Endothelial cell of umbilical vein (primary cell): ENCODE data around the gene FBN2. TPM values are rescaled to one million over a fixed set of nuclear protein-coding genes. Genes with fewer than 3 reads are reported as not detected.

Experiments used
- BruUV-seq: library from RNA; stranded (reverse); fragments of 400-500 nt; replicated peaks from 2 replicates; lab custom pipeline; 2021; lab: Mats Ljungman, UMichigan
- CTCF ChIA-PET: fragments of 300-600, 350-600 bp; sonication (Branson Sonifier 250); formaldehyde crosslinking; loops from one replicate; lab custom pipeline; 2021; ENCODE audit warnings: antibody characterized with exemption, inconsistent platforms; lab: Charles Lee
- POLR2A ChIA-PET: fragments of 300-600, 350-600 bp; sonication (Branson Sonifier 250); formaldehyde crosslinking; loops from one replicate; lab custom pipeline; 2021; ENCODE audit warnings: antibody characterized with exemption, inconsistent platforms; lab: Charles Lee
- DNase-seq: peaks from one replicate; pipeline ENCODE4 v3.0.0-alpha.2; 2011; ENCODE audit warnings: low read depth, low spot score
- FAIRE-seq: peaks from 2 replicates; lab custom pipeline; 2011; peaks lifted over from hg19 to GRCh38; lab: Jason Lieb, UNC
- H2AFZ ChIP-seq: 2 replicates; pipeline ENCODE4 v1.6.0; 2012; ENCODE audit warnings: low read depth, low read length, control low read depth, inconsistent platforms
- H3K27ac ChIP-seq: 2 replicates; pipeline ENCODE4 v1.5.1; 2011; ENCODE audit warnings: low read depth, mild to moderate bottlenecking, control low read depth, low read length, moderate library complexity; ENCODE audit not compliant: insufficient read depth
- H3K27me3 ChIP-seq, 2 experiments: 2 replicates each; pipeline versions ENCODE4 v1.6.0 to v1.6.1; 2011; ENCODE audit warnings: low read length in 2 of 2, mixed read lengths in 1 of 2; ENCODE audit not compliant: control insufficient read depth in 2 of 2, insufficient read depth in 2 of 2
- H3K36me3 ChIP-seq, 2 experiments: 2 replicates in 1 of 2; 3 replicates in 1 of 2; pipeline ENCODE4 v1.5.1; 2011; ENCODE audit warnings: low read length in 2 of 2, mild to moderate bottlenecking in 1 of 2, moderate library complexity in 1 of 2; ENCODE audit not compliant: control insufficient read depth in 2 of 2, insufficient read depth in 2 of 2; ENCODE audit errors: extremely low read depth in 1 of 2
- H3K4me1 ChIP-seq: 3 replicates; pipeline ENCODE4 v1.5.1; 2011; ENCODE audit warnings: mild to moderate bottlenecking, low read length; ENCODE audit not compliant: control insufficient read depth, insufficient read depth; ENCODE audit errors: extremely low read depth
- H3K4me2 ChIP-seq: 2 replicates; pipeline ENCODE4 v1.6.1; 2011; ENCODE audit warnings: low read length, control low read depth, mixed read lengths; ENCODE audit not compliant: insufficient read depth
- H3K4me3 ChIP-seq, 3 experiments: fragments of 200-600 bp in 1 of 3; sonication (generic), shearing (Covaris generic) in 1 of 3; replicated peaks in 1 of 3; 2 replicates each; pipeline ENCODE4 v1.5.1; 2011 to 2016; ENCODE audit warnings: control low read depth in 3 of 3, low read length in 3 of 3, mild to moderate bottlenecking in 2 of 3, inconsistent platforms in 1 of 3, low read depth in 1 of 3, moderate library complexity in 1 of 3; ENCODE audit not compliant: insufficient read depth in 1 of 3
- H3K79me2 ChIP-seq: 2 replicates; pipeline ENCODE4 v1.6.0; 2012; ENCODE audit warnings: low read length, inconsistent platforms; ENCODE audit not compliant: control insufficient read depth, insufficient read depth
- H3K9ac ChIP-seq: replicated peaks from 2 replicates; pipeline ENCODE3; 2011; ENCODE audit warnings: low read length, control low read depth; ENCODE audit not compliant: insufficient read depth; ENCODE audit errors: extremely low read depth
- H3K9me1 ChIP-seq: replicated peaks from 3 replicates; pipeline ENCODE4 v1.6.0; 2011; ENCODE audit warnings: mild to moderate bottlenecking, low read length; ENCODE audit not compliant: control insufficient read depth, insufficient read depth; ENCODE audit errors: extremely low read depth
- H3K9me3 ChIP-seq: replicated peaks from 2 replicates; pipeline ENCODE4 v1.5.1; 2012; ENCODE audit warnings: low read length, inconsistent platforms; ENCODE audit not compliant: control insufficient read depth, insufficient read depth
- H4K20me1 ChIP-seq: replicated peaks from 2 replicates; pipeline ENCODE3; 2011; ENCODE audit warnings: mild to moderate bottlenecking, low read length; ENCODE audit not compliant: control insufficient read depth, insufficient read depth; ENCODE audit errors: extremely low read depth
- EZH2 ChIP-seq: IDR thresholded peaks from 2 replicates; pipeline ENCODE4 v1.6.1; 2012; ENCODE audit warnings: borderline replicate concordance, low read depth, mild to moderate bottlenecking, moderate library complexity, low read length, inconsistent platforms; ENCODE audit not compliant: severe bottlenecking
- FOS ChIP-seq: IDR thresholded peaks from 2 replicates; pipeline ENCODE4 v1.6.1; 2011; ENCODE audit warnings: mild to moderate bottlenecking, low read length, moderate library complexity, borderline replicate concordance; ENCODE audit not compliant: insufficient read depth
- GATA2 ChIP-seq: IDR thresholded peaks from 2 replicates; pipeline ENCODE4 v1.7.0; 2011; ENCODE audit warnings: low read depth, mild to moderate bottlenecking, moderate library complexity, mixed read lengths, low read length; ENCODE audit not compliant: insufficient read length, insufficient read depth
- JUN ChIP-seq: IDR thresholded peaks from 2 replicates; pipeline ENCODE4 v1.6.1; 2011; ENCODE audit warnings: borderline replicate concordance, low read depth; ENCODE audit not compliant: insufficient read length, insufficient read depth
- MAX ChIP-seq: IDR thresholded peaks from 2 replicates; pipeline ENCODE4 v1.6.1; 2011; ENCODE audit not compliant: insufficient read depth, insufficient read length
- MYC ChIP-seq: IDR thresholded peaks from one replicate; pipeline ENCODE4 v1.6.1; 2011; ENCODE audit warnings: mild to moderate bottlenecking, low read depth, low read length
- POLR2A ChIP-seq: IDR thresholded peaks from 2 replicates; pipeline ENCODE4 v1.6.1; 2012; ENCODE audit warnings: low read depth, mild to moderate bottlenecking, control low read depth, low read length
- POLR2AphosphoS5 ChIP-seq: IDR thresholded peaks from 2 replicates; pipeline ENCODE4 v1.6.1; 2012; ENCODE audit warnings: low read depth, mild to moderate bottlenecking, control low read depth, low read length, moderate library complexity; ENCODE audit not compliant: insufficient read depth
- dilution Hi-C: fragments of 300-500 bp; cut with MboI; formaldehyde crosslinking; loops from one replicate; pipeline ENCODE4 v1.15.0; 2019; ENCODE audit warnings: low sequenced_read_pairs; ENCODE audit not compliant: extremely low pct_ligation_motif_present
- intact Hi-C: fragments of 100-400 bp; cut with micrococcal nuclease; formaldehyde crosslinking; loops from one replicate; pipeline ENCODE4 v1.10.0; 2022
- polyA plus RNA-seq, 4 experiments: library from polyadenylated mRNA; depleted of rRNA in 3 of 4; stranded (reverse) in 3 of 4; unstranded in 1 of 4; fragments of >200 nt; gene quantifications; 2 replicates each; pipeline versions ENCODE4 v1.2.1 to v1.2.3, GENCODE V29; 2011 to 2012; ENCODE audit warnings: missing spikeins in 1 of 4
- total RNA-seq: library from RNA; stranded (reverse); gene quantifications from 2 replicates; pipeline ENCODE4 v1.2.3, GENCODE V29; 2021
- TF ChIP-seq, protein P1 (sequence below), 2 donors: IDR thresholded peaks; 1 replicate in 1 of 2; 2 replicates in 1 of 2; pipeline ENCODE4 v1.5.1; 2011; ENCODE audit warnings: low read length in 2 of 2, mild to moderate bottlenecking in 2 of 2, moderate library complexity in 2 of 2, control low read depth in 1 of 2, inconsistent platforms in 1 of 2, low read depth in 1 of 2; ENCODE audit not compliant: insufficient read depth in 1 of 2; ENCODE audit errors: extremely low read depth in 1 of 2

FBN2 gene
- total and polyA plus RNA-seq, 2 donors (not counting 3 experiments of a cell fraction or from before 2014, with no cell fraction given) = 21.8 to 57.4 TPM

- Histone ChIP-seq H3K4me1 (no peaks in the 10 kb centered on the region), H3K9me3 (no peaks in the 10 kb centered on the region), H3K4me3 (no peak overlapping the region), H3K4me2 (no peak overlapping the region), H3K36me3 (no peaks in the 10 kb centered on the region), H3K79me2 (no peaks in the 10 kb centered on the region), H3K27ac (no peak overlapping the region), H3K9ac (no peak overlapping the region), H4K20me1 (no peaks in the 10 kb centered on the region), H3K27me3 (no peaks in the 10 kb centered on the region), H3K9me1 (peaks cover 2% of the 10 kb centered on the region), H2AFZ (no peak overlapping the region)
- intact Hi-C loops (no loop called here), dilution Hi-C loops (no loop called here)
- FAIRE-seq (no peak), DNase-seq (no peak)
- BruUV-seq = no TSS peak
- ChIA-PET POLR2A (no interaction called here), CTCF (no interaction called here)
- TF ChIP-seq FOS (no peak), MAX (no peak), POLR2A (no peak), POLR2AphosphoS5 (no peak), EZH2 (no peak), MYC (no peak), GATA2 (no peak), JUN (no peak)
- TF ChIP-seq, protein P1, sequence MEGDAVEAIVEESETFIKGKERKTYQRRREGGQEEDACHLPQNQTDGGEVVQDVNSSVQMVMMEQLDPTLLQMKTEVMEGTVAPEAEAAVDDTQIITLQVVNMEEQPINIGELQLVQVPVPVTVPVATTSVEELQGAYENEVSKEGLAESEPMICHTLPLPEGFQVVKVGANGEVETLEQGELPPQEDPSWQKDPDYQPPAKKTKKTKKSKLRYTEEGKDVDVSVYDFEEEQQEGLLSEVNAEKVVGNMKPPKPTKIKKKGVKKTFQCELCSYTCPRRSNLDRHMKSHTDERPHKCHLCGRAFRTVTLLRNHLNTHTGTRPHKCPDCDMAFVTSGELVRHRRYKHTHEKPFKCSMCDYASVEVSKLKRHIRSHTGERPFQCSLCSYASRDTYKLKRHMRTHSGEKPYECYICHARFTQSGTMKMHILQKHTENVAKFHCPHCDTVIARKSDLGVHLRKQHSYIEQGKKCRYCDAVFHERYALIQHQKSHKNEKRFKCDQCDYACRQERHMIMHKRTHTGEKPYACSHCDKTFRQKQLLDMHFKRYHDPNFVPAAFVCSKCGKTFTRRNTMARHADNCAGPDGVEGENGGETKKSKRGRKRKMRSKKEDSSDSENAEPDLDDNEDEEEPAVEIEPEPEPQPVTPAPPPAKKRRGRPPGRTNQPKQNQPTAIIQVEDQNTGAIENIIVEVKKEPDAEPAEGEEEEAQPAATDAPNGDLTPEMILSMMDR (IDR thresholded peaks at IDR 0.05; ENCODE audit: extremely low read depth in 1 of 2, insufficient read depth in 1 of 2, low read depth in 1 of 2, low read length in 2 of 2) = no peak
Measured at GRCh38 chr5:128376577-128376976, 161.5 kb downstream of the FBN2 start.
